Activated T-cell treated with anti-CD3 and anti-CD28 coated beads, Interleukin-2, amount 50 U/mL, for 72 hours (primary cell): ENCODE data around the gene ERP29. TPM values are rescaled to one million over a fixed set of nuclear protein-coding genes. Genes with fewer than 3 reads are reported as not detected.
"Not testable (repeated sequence)": the region's sequence is repeated elsewhere in the genome, so short reads cannot be mapped to it uniquely, and the experiment has no call there.

Experiments
- ATAC-seq, 2 donors: fragments of 150-1000 bp; cut with Tn5 transposase; replicated peaks in 1 of 2; 2 replicates each; pipeline ENCODE4 v1.10.0; 2021; ENCODE audit warnings: moderate library complexity in 2 of 2, mild to moderate bottlenecking in 1 of 2
- DNase-seq, 2 donors: peaks; one replicate each; pipeline ENCODE4 v3.0.0; 2021 to 2022; ENCODE audit warnings: mixed read lengths in 1 of 2
- H3K27ac Mint-ChIP-seq: one replicate; pipeline ENCODE4 v1.8.0; 2022; ENCODE audit warnings: mild to moderate bottlenecking, moderate library complexity, mixed read lengths
- H3K27me3 Mint-ChIP-seq: one replicate; pipeline ENCODE4 v1.8.0; 2022; ENCODE audit warnings: low read depth, mixed read lengths
- H3K36me3 Mint-ChIP-seq, 2 donors: one replicate each; pipeline ENCODE4 v1.8.0; 2022; ENCODE audit warnings: mixed read lengths in 2 of 2, mild to moderate bottlenecking in 1 of 2; ENCODE audit not compliant: insufficient read depth in 2 of 2
- H3K4me1 Mint-ChIP-seq: one replicate; pipeline ENCODE4 v1.8.0; 2022; ENCODE audit warnings: low read depth, mixed read lengths
- H3K4me3 Mint-ChIP-seq, 2 donors: one replicate each; pipeline ENCODE4 v1.8.0; 2022; ENCODE audit warnings: mild to moderate bottlenecking in 2 of 2, mixed read lengths in 2 of 2, moderate library complexity in 2 of 2
- H3K9me3 Mint-ChIP-seq, 2 donors: one replicate each; pipeline ENCODE4 v1.8.0; 2022; ENCODE audit warnings: mixed read lengths in 2 of 2
- total RNA-seq, 2 donors: library from RNA; stranded (reverse); gene quantifications; one replicate each; pipeline ENCODE4 v1.2.3, GENCODE V29; 2022

ERP29 gene
- total RNA-seq, 2 donors from 2014 or later: 145 to 154 TPM

DNA sequence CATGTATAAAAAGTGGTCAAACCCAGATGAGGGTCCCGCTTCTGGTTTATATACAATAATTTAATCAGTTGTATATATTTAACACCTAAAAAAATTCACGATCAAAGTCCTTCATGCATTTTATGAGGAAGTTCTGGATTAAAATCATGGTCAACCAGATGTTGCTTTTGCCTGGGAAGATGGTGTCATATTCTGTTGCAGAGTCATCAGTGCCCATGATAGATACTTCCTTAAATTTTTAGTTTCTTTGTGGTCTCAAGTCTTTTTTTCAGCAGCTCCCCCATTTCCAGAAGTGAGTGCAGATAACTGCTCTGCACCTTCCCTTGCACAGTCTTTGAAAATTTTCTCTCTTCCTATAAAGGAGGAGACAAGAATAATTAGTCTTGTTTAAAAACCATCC is 16.1 kb downstream of the ERP29 start:
- Mint-ChIP-seq H3K36me3 (peaks cover 7 to 39% of the 10 kb centered on the region in 2 donors), H3K4me1 (peaks cover 22% of the 10 kb centered on the region), H3K27me3 (no peaks in the 10 kb centered on the region), H3K9me3 (no peaks in the 10 kb centered on the region), H3K27ac (no peak overlapping the region), H3K4me3 (no peak overlapping the region)
- no peak for ATAC-seq
- no peak for DNase-seq

DNA sequence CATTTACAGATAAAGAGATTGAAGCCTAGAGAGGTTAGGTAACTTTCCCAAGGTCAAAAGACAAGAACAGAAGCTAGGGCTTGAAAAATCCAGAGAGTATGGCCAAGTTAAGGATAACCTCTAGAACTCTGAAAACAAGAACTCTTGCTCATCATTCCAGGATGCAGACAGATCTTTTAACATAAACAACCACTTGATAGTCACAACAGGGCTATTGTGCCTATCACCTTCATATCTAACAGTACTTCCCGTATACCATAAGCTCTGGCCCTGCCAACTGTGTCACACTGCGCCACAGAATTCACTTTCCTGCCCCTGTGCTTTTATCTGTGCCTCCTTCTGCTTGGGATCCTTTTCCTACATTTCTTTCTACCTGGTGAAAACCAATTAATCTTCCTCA is 18.2 kb downstream of the ERP29 start:
- H3K4me1 Mint-ChIP-seq: peaks cover 13% of the 10 kb centered on the region
- H3K4me3 Mint-ChIP-seq: no peak overlapping the region
- DNase-seq (no peak), ATAC-seq (peak in 1 of 2 donors; percentile 38)
- no peaks in the 10 kb centered on the region for H3K27me3 Mint-ChIP-seq
- H3K9me3 Mint-ChIP-seq: no peaks in the 10 kb centered on the region
- peaks cover 7 to 40% of the 10 kb centered on the region in 2 donors for H3K36me3 Mint-ChIP-seq
- H3K27ac Mint-ChIP-seq: peak overlapping the region; percentile 31

DNA sequence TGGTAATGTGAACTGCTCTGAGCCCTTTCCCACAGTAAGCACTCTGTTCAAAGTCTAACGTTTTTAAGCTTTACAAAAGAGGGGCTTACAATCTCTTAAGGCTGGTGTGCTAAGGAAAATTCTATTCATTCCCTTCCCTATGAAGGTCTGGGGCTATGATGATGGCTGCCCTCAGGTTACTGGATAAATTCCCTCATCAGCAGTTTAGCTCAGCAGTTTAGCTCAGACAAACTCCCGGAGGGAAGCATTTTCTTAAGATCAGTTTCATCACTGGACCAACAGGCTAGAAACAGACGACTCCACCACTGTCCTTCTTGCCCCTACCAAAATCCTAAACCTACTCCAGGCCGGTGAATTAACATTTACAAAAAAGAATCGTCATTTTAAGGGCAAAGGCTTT is 19.1 kb downstream of the ERP29 start:
- H3K27me3 Mint-ChIP-seq: no peaks in the 10 kb centered on the region

DNA sequence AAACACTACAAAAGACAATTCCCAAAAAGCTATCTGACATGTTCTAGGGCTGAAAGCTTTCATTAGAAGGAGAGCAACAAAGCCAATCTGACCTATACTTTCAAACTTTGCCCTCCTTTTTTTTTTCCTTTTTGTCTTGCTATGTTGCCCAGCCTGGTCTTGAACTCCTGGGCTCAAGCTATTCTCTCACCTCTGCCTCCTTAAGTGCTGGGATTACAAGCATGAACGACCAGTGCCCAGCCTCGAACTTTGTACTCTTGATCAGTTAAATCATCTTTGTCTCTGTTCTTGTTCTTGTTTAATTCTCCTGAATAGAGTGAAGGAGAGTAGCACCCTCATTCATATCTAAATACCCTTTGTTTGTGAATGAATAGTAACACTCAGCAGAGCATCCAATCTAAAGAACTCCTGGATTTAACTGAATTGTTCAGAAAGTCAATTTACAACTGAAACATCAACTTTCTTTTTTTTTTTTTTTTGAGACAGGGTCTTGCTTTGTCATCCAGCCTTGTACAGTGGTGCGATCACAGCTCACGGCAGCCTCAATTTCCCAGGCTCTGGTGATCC is 22.1 kb downstream of the ERP29 start:
- Mint-ChIP-seq H3K27me3 (no peaks in the 10 kb centered on the region), H3K36me3 (peaks cover 8 to 52% of the 10 kb centered on the region in 2 donors), H3K27ac (peak overlapping the region; percentile 14), H3K9me3 (no peaks in the 10 kb centered on the region), H3K4me1 (peaks cover 6% of the 10 kb centered on the region), H3K4me3 (no peak overlapping the region)
- ATAC-seq: no peak
- DNase-seq: no peak

More for the DNA sequence above, 19.1 kb downstream of the ERP29 start:
- ATAC-seq (no peak), DNase-seq (no peak)
- peaks cover 7 to 46% of the 10 kb centered on the region in 2 donors for H3K36me3 Mint-ChIP-seq
- peaks cover 12% of the 10 kb centered on the region for H3K4me1 Mint-ChIP-seq
- H3K4me3 Mint-ChIP-seq: no peak overlapping the region
- no peaks in the 10 kb centered on the region for H3K9me3 Mint-ChIP-seq
- H3K27ac Mint-ChIP-seq: peak overlapping the region; percentile 70

DNA sequence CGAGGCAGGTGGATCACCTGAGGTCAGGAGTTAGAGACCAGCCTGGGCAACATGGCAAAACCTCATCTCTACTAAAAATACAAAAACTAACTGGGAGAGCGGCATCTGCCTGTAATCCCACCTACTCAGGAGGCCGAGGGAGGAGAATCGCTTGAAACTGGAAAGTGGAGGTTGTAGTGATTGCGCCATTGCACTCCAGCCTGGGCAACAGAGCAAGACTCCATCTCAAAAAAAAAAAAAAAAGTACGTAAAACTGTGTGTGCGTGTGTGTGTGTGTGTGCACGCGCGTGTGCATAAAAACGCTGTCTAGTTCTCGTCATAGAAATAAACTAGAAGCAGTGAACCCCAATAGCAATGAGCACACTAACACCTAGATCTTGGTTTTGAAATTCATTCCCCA is 23.4 kb downstream of the ERP29 start:
- ATAC-seq, H3K4me1 Mint-ChIP-seq, H3K27me3 Mint-ChIP-seq, H3K27ac Mint-ChIP-seq, H3K9me3 Mint-ChIP-seq, H3K4me3 Mint-ChIP-seq, DNase-seq: not testable (repeated sequence)
- H3K36me3 Mint-ChIP-seq: peaks cover 8 to 48% of the 10 kb centered on the region in 2 donors

DNA sequence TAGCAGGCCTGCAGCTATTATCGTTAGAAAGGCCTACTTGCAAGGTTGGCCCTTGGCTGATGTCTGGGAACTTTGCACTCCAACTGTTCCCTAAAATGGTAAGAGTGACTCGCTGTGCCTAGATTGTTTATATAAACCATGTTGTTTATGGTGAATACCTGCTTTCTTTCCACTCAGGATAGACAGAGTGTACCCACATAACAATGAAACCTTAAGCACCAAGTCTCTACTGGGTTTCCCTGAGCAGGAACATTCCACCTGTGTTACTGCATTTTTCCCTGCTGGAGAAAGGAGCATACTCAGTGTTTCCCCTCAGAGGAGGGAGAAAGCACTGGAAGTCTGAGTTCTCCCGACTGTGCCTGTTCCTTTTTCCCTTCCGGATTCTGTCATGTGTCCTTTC is 32.8 kb downstream of the ERP29 start:
- no peak overlapping the region for H3K4me3 Mint-ChIP-seq
- no peak overlapping the region for H3K27ac Mint-ChIP-seq
- DNase-seq (no peak), ATAC-seq (no peak)
- H3K9me3 Mint-ChIP-seq: no peaks in the 10 kb centered on the region
- no peaks in the 10 kb centered on the region for H3K27me3 Mint-ChIP-seq
- H3K4me1 Mint-ChIP-seq: no peaks in the 10 kb centered on the region
- peaks cover 13 to 41% of the 10 kb centered on the region in 2 donors for H3K36me3 Mint-ChIP-seq

DNA sequence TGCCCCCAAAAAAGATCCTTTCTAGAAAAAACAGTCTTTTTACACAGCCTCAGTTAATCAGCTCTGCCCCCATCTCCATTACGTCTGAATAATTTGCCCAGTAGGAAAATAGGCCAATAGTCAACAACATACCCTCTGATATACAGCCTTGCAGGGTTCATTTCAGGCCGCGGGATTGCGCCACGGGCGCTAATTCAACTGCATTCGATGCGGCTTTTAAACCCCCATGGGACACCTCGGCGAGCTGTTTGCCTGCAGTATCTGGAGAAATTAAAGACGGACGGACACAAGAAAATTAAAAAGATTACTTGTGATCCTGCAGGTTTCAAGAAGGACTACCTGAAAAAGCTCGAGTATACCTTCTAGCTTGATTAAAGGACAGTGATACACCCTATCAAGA is 36.1 kb downstream of the ERP29 start:
- Mint-ChIP-seq H3K36me3 (peaks cover 12 to 46% of the 10 kb centered on the region in 2 donors), H3K27ac (peak overlapping the region; percentile 75), H3K27me3 (no peaks in the 10 kb centered on the region), H3K9me3 (no peaks in the 10 kb centered on the region), H3K4me1 (peaks cover 10% of the 10 kb centered on the region), H3K4me3 (no peak overlapping the region)
- DNase-seq (no peak), ATAC-seq (no peak)

DNA sequence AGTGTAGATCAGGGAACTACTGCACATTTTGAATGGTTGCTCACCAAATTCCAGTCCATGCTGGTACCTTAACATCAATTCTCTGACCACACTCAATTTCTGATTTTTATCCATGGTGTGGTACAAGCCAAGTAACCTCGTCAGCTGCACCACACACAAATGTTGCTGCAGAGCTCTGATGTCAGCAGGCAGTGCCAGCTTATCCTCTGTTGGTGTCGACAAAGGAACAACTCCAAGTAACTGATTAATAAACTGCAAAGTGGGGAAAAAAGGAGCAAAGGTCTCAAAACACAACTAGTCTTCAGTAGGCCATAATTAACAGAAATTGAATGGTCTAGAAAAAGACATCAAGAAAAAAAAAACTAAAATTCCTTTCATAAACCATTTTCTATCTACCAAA is 47.9 kb downstream of the ERP29 start:
- no peak overlapping the region for H3K4me3 Mint-ChIP-seq
- no peaks in the 10 kb centered on the region for H3K9me3 Mint-ChIP-seq
- no peak overlapping the region for H3K27ac Mint-ChIP-seq
- DNase-seq: no peak
- peaks cover 3 to 30% of the 10 kb centered on the region in 2 donors for H3K36me3 Mint-ChIP-seq
- no peaks in the 10 kb centered on the region for H3K4me1 Mint-ChIP-seq
- H3K27me3 Mint-ChIP-seq: no peaks in the 10 kb centered on the region
- ATAC-seq: no peak

DNA sequence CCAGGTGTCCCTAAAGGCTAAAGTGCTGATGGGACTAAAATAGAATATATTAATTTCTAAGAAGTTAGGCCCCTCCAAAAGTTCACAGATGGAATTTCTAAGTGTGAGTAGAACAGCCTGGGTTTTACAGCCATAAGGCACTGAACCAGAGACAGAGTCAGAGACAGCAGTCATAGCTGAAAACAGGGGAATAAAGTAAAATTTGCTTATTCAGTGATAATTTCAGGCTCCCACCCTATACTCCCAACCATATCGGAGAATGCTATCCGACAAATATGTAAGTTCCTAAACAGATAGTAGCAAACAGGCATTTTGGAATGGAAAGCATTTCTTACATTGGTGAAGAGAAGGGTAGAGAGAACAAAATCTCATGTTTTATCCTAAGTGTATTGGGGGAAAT is 50.0 kb downstream of the ERP29 start:
- H3K27me3 Mint-ChIP-seq: no peaks in the 10 kb centered on the region
- H3K4me3 Mint-ChIP-seq: no peak overlapping the region
- no peaks in the 10 kb centered on the region for H3K9me3 Mint-ChIP-seq
- no peaks in the 10 kb centered on the region for H3K4me1 Mint-ChIP-seq
- peak overlapping the region; percentile 55 for H3K27ac Mint-ChIP-seq
- peaks cover 7 to 35% of the 10 kb centered on the region in 2 donors for H3K36me3 Mint-ChIP-seq
- ATAC-seq (no peak), DNase-seq (no peak)

DNA sequence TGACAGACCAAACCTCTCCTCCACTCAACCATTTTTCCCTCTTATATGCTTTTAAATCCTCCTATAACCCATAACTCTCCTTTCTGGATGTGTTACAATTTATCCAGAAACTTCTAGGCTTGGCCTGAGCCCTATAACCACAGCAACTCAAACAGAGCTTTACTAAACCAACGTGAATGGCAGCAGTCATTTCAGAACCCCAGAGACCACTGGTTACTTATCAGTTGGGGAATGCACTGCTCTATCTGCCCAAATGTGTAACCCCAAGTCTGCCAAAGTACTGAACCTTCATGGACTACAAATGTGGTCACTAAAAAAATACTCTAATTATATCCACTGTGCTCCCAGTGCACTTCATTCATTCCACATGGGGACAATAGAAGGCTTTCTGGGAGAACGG is 53.3 kb downstream of the ERP29 start:
- Mint-ChIP-seq H3K36me3 (peaks cover 7 to 37% of the 10 kb centered on the region in 2 donors), H3K4me3 (no peak overlapping the region), H3K27ac (peak overlapping the region; percentile 22), H3K4me1 (no peaks in the 10 kb centered on the region), H3K9me3 (no peaks in the 10 kb centered on the region), H3K27me3 (no peaks in the 10 kb centered on the region)
- ATAC-seq (peak; percentile 40 to 76), DNase-seq (no peak)

Other genes starting within 250 kb of the ERP29 start
- gene ALDH2, start 246.5 kb upstream of the ERP29 start, total RNA-seq: 10 to 100 TPM; 21.1 to 28.0 TPM
- gene MAPKAPK5, start 171.2 kb upstream of the ERP29 start, total RNA-seq: 10 to 100 TPM; 52.3 to 56.5 TPM
- 10 to 100 TPM; 19.4 to 21.0 TPM for gene TMEM116, start 261 bp upstream of the ERP29 start, total RNA-seq
- gene NAA25, start 95.4 kb downstream of the ERP29 start, total RNA-seq: 10 to 100 TPM; 36.3 to 47.0 TPM
- gene TRAFD1, start 112.1 kb downstream of the ERP29 start, total RNA-seq: 10 to 100 TPM; 57.7 to 64.2 TPM